Brain microvascular endothelial cell (primary cell): ENCODE data around the gene SUGP1.

Experiments used
- DNase-seq: peaks from one replicate; pipeline ENCODE4 v3.0.0-alpha.2; 2020
- H3K27ac ChIP-seq: fragments of 250-450 bp; sonication (Bioruptor Pico); 2 replicates; pipeline ENCODE4 v1.5.1; 2020; ENCODE audit warnings: mild to moderate bottlenecking, moderate library complexity
- H3K27me3 ChIP-seq: fragments of 250-450 bp; sonication (Bioruptor Pico); replicated peaks from 2 replicates; pipeline ENCODE4 v1.5.1; 2020; ENCODE audit warnings: mild to moderate bottlenecking
- H3K36me3 ChIP-seq: fragments of 250-450 bp; sonication (Bioruptor Pico); replicated peaks from 2 replicates; pipeline ENCODE4 v1.5.1; 2020; ENCODE audit warnings: mild to moderate bottlenecking
- H3K4me3 ChIP-seq: 2 replicates; pipeline ENCODE4 v1.5.1; 2011; ENCODE audit warnings: low read depth, mild to moderate bottlenecking, control low read depth, low read length, moderate library complexity
- CTCF ChIP-seq: IDR thresholded peaks from 2 replicates; pipeline ENCODE4 v1.5.1; 2011; ENCODE audit warnings: low read depth, mild to moderate bottlenecking, moderate library complexity, low read length, control low read depth, inconsistent platforms; ENCODE audit errors: missing control alignments
- in situ Hi-C: cut with HindIII; loops from 2 replicates; pipeline ENCODE4 v1.10.0; 2017; ENCODE audit warnings: low sequenced_read_pairs, low pct_ligation_motif_present

SUGP1 gene

GRCh38 chr19:19349365-19349764 is 29.1 kb upstream of the SUGP1 start:
- Histone ChIP-seq H3K4me3 (no peak overlapping the region), H3K36me3 (peaks cover 78% of the 10 kb centered on the region), H3K27me3 (no peaks in the 10 kb centered on the region), H3K27ac (no peak overlapping the region)
- DNase-seq, result no peak
- TF ChIP-seq CTCF, result no peak
- in situ Hi-C loops, result no loop called here

GRCh38 chr19:19348266-19348665 is 28.0 kb upstream of the SUGP1 start:
- in situ Hi-C loops, result no loop called here
- TF ChIP-seq CTCF, result no peak
- DNase-seq, result no peak
- H3K4me3 ChIP-seq, result no peak overlapping the region
- H3K27me3 ChIP-seq, result no peaks in the 10 kb centered on the region
- no peak overlapping the region for H3K27ac ChIP-seq
- H3K36me3 ChIP-seq, result peaks cover 77% of the 10 kb centered on the region

- in situ Hi-C loops, result no loop called here
Measured at GRCh38 chr19:19347401-19348110, 27.2 kb upstream of the SUGP1 start.

GRCh38 chr19:19345970-19346369 is 25.7 kb upstream of the SUGP1 start:
- H3K36me3 ChIP-seq, result peaks cover 76% of the 10 kb centered on the region
- in situ Hi-C loops, result no loop called here
- no peak overlapping the region for H3K4me3 ChIP-seq

More at GRCh38 chr19:19347401-19348110, 27.2 kb upstream of the SUGP1 start:
- peaks cover 77% of the 10 kb centered on the region for H3K36me3 ChIP-seq
- H3K27ac ChIP-seq, result no peak overlapping the region
- no peak for TF ChIP-seq CTCF
- no peak overlapping the region for H3K4me3 ChIP-seq
- H3K27me3 ChIP-seq, result no peaks in the 10 kb centered on the region
- DNase-seq, result no peak

GRCh38 chr19:19345232-19345631 is 24.9 kb upstream of the SUGP1 start:
- in situ Hi-C loops, result no loop called here
- Histone ChIP-seq H3K36me3 (peaks cover 81% of the 10 kb centered on the region), H3K4me3 (no peak overlapping the region), H3K27me3 (no peaks in the 10 kb centered on the region), H3K27ac (no peak overlapping the region)
- no peak for TF ChIP-seq CTCF
- DNase-seq, result no peak

More at GRCh38 chr19:19345970-19346369, 25.7 kb upstream of the SUGP1 start:
- Histone ChIP-seq H3K27me3 (no peaks in the 10 kb centered on the region), H3K27ac (no peak overlapping the region)
- no peak for TF ChIP-seq CTCF
- DNase-seq, result no peak

- no peak for DNase-seq
- Histone ChIP-seq H3K27me3 (no peaks in the 10 kb centered on the region), H3K4me3 (no peak overlapping the region), H3K27ac (no peak overlapping the region), H3K36me3 (peaks cover 77% of the 10 kb centered on the region)
- in situ Hi-C loops, result no loop called here
- no peak for TF ChIP-seq CTCF
Measured at GRCh38 chr19:19343762-19344161, 23.5 kb upstream of the SUGP1 start.
